GM20000 (cell line): ENCODE measurements around the gene MRPL40.

Experiments used
- DNase-seq: peaks from one replicate; pipeline ENCODE4 v3.0.0; 2012; ENCODE audit warnings: low spot score
- CTCF ChIP-seq: IDR thresholded peaks from 2 replicates; pipeline ENCODE4 v1.5.1; 2012; ENCODE audit warnings: mild to moderate bottlenecking, control low read depth; ENCODE audit errors: extremely low read depth, missing control alignments

The MRPL40 gene

GRCh38 chr22:19457828-19458428, 25.6 kb downstream of the MRPL40 start:
- TF ChIP-seq CTCF = no peak
- DNase-seq = no peak

- no peak for DNase-seq
Measured at GRCh38 chr22:19460036-19460435, 27.7 kb downstream of the MRPL40 start.

GRCh38 chr22:19461506-19461905, 29.2 kb downstream of the MRPL40 start:
- DNase-seq = no peak

More at GRCh38 chr22:19460036-19460435, 27.7 kb downstream of the MRPL40 start:
- TF ChIP-seq CTCF = no peak

DNA sequence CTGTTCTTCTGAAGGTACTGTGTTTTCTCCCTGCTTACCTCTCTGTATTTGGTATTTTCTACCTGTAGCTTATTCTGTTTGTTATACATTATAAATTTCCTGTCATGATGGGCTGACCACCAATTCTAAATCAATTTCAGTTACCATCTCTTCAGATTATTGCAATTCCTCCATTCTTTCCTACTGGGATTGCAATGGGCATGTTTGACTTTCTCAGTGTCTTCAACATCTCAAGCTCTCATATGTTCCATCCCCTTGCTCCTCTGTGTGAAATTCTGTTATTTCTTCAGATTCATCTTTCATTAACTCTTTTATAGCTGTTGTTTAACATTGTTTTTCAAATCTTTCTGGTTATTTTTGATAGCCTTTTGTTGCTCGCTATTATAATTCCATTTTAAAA, 30.7 kb downstream of the MRPL40 start:
- no peak for DNase-seq
- TF ChIP-seq CTCF = no peak

More at GRCh38 chr22:19461506-19461905, 29.2 kb downstream of the MRPL40 start:
- no peak for TF ChIP-seq CTCF

GRCh38 chr22:19463491-19464469, 31.4 kb downstream of the MRPL40 start:
- TF ChIP-seq CTCF = no peak
- no peak for DNase-seq

GRCh38 chr22:19464546-19464945, 32.2 kb downstream of the MRPL40 start:
- TF ChIP-seq CTCF = no peak
- no peak for DNase-seq

GRCh38 chr22:19464975-19465374, 32.6 kb downstream of the MRPL40 start:
- no peak for DNase-seq
- no peak for TF ChIP-seq CTCF
